Measurements from ENCODE around the gene ARMH2. TPM values are rescaled to one million over a fixed set of nuclear protein-coding genes. Genes with fewer than 3 reads are reported as not detected.

ARMH2 gene
- total and polyA plus RNA-seq, 4 donors: not detected

GRCh38 chr6:24774696-24775519 is 23.8 kb downstream of the ARMH2 start, which contains the start of gene GMNN:
Gene GMNN (plus strand): TSS chr6:24774937. CDS start chr6:24777247, 2,310 bp downstream.
- DNase-seq (ENCODE audit: low spot score): peak; percentile 99
- no peaks in the 10 kb centered on the region for H3K27me3 ChIP-seq (ENCODE audit: control insufficient read depth in 4 of 4, insufficient read depth in 4 of 4, low read length in 3 of 4)
- H3K36me3 ChIP-seq (ENCODE audit: control insufficient read depth in 4 of 4, insufficient read depth in 3 of 4, low read depth in 1 of 4, low read length in 3 of 4): no peaks in the 10 kb centered on the region
- H3K27ac ChIP-seq (ENCODE audit: low read depth in 1 of 2, low read length in 2 of 2): peak within 1 kb of the TSS; percentile 94 to 98
- H3K4me3 ChIP-seq (ENCODE audit: low read depth in 1 of 3, low read length in 3 of 3): peak within 1 kb of the TSS; percentile 84 to 96 (median 88)
- peaks cover 5 to 30% (median 15%) of the 10 kb centered on the region in 4 donors for H3K4me1 ChIP-seq (ENCODE audit: control insufficient read depth in 4 of 4, insufficient read depth in 4 of 4, low read length in 3 of 4)
- H3K9ac ChIP-seq (ENCODE audit: low read depth in 1 of 2, low read length in 2 of 2): peak within 1 kb of the TSS; percentile 77 to 94
- H3K9me3 ChIP-seq (ENCODE audit: control insufficient read depth in 4 of 4, low read length in 3 of 4): no peaks in the 10 kb centered on the region
- WGBS: under 1% methylated on average over 75 of the region's 75 CpGs
- TF ChIP-seq SP1 (IDR thresholded peaks at IDR 0.05): peak; percentile 60
- no peak for TF ChIP-seq REST (IDR thresholded peaks at IDR 0.05)
- no peak for TF ChIP-seq ZBTB33 (IDR thresholded peaks at IDR 0.05)
- no peak for TF ChIP-seq JUND (IDR thresholded peaks at IDR 0.05)
- peak in 1 of 2 donors; percentile 39 for TF ChIP-seq GABPA (IDR thresholded peaks at IDR 0.05 in 1 of 2, conservative IDR thresholded peaks at IDR 0.05 in 1 of 2)
- peak; percentile 30 for TF ChIP-seq TAF1 (conservative IDR thresholded peaks at IDR 0.05)
- no peak for TF ChIP-seq HNF4G (IDR thresholded peaks at IDR 0.05)
- TF ChIP-seq HNF4A (conservative IDR thresholded peaks at IDR 0.05): peak; percentile 34 to 55
- TF ChIP-seq RXRA (IDR thresholded peaks at IDR 0.05): peak; percentile 21 to 26
- TF ChIP-seq RAD21 (IDR thresholded peaks at IDR 0.05): peak in 1 of 2 donors; percentile 31
- peak; percentile 27 for TF ChIP-seq YY1 (IDR thresholded peaks at IDR 0.05)
- TF ChIP-seq NR2F2 (IDR thresholded peaks at IDR 0.05): peak; percentile 98

- H3K27me3 ChIP-seq (ENCODE audit: control insufficient read depth in 4 of 4, insufficient read depth in 4 of 4, low read length in 3 of 4): no peaks in the 10 kb centered on the region
- no peak for DNase-seq (ENCODE audit: low spot score)
- H3K27ac ChIP-seq (ENCODE audit: low read depth in 1 of 2, low read length in 2 of 2): no peak overlapping the region
- WGBS: 96% methylated on average over 5 of the region's 5 CpGs
- H3K36me3 ChIP-seq (ENCODE audit: control insufficient read depth in 4 of 4, insufficient read depth in 3 of 4, low read depth in 1 of 4, low read length in 3 of 4): no peaks in the 10 kb centered on the region
- no peak overlapping the region for H3K9ac ChIP-seq (ENCODE audit: low read depth in 1 of 2, low read length in 2 of 2)
- no peak for TF ChIP-seq CTCF (IDR thresholded peaks at IDR 0.05; ENCODE audit: low read depth, low read length, missing input control)
- TF ChIP-seq HNF4A (conservative IDR thresholded peaks at IDR 0.05): no peak
- TF ChIP-seq RAD21 (IDR thresholded peaks at IDR 0.05): no peak
- TF ChIP-seq FOXA2 (IDR thresholded peaks at IDR 0.05): no peak
- TF ChIP-seq REST (IDR thresholded peaks at IDR 0.05): no peak
- TF ChIP-seq NR2F2 (IDR thresholded peaks at IDR 0.05): no peak
- TF ChIP-seq FOXA1 (IDR thresholded peaks at IDR 0.05): no peak
- H3K9me3 ChIP-seq (ENCODE audit: control insufficient read depth in 4 of 4, low read length in 3 of 4): no peaks in the 10 kb centered on the region
- no peak overlapping the region for H3K4me3 ChIP-seq (ENCODE audit: low read depth in 1 of 3, low read length in 3 of 3)
- H3K4me1 ChIP-seq (ENCODE audit: control insufficient read depth in 4 of 4, insufficient read depth in 4 of 4, low read length in 3 of 4): peaks cover 0 to 5% (median 1%) of the 10 kb centered on the region in 4 donors
Measured at GRCh38 chr6:24768361-24768760, 30.4 kb downstream of the ARMH2 start.
